ENCODE data around the gene ZNF124.

ZNF124 gene

DNA sequence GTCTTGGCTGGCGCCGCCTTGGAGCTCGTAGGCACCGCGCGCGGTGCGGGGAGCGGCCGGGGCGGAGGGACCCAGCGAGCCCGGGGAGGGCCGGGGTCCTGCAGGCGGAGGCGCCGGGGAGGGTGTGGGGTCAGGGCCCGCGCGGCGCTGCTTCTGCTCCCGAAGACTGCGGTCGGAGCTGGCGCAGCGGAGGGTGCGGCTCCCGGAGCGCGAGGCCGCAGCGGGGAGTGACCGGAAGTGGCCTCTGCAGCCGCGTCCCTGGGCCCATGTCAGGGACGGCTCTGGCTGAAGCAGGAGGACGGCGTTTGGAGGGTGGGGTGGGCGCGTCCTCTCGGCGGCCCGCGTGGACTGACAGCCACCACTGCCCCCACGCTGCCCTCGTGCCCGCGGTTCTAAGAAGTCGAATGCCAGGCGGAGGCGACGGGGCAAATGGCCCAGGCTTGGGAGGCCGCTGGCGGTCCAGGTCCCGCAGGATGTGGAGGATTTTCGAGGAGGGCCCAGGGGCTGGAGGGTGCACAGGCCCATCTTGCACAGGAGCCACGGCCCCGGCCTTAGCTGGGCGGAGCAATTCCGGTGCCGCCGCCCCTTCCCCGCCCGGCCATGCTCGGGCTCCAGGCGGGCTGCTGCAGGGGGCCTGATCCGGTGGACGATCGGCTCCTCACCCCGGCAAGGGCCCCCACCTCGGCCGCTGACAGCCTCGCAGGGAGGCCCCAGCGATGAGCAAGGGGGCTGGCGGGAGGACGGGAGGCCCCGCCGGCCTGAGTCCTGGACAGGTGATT, 59.9 kb downstream of the ZNF124 start:
- DNase-seq: no peak

DNA sequence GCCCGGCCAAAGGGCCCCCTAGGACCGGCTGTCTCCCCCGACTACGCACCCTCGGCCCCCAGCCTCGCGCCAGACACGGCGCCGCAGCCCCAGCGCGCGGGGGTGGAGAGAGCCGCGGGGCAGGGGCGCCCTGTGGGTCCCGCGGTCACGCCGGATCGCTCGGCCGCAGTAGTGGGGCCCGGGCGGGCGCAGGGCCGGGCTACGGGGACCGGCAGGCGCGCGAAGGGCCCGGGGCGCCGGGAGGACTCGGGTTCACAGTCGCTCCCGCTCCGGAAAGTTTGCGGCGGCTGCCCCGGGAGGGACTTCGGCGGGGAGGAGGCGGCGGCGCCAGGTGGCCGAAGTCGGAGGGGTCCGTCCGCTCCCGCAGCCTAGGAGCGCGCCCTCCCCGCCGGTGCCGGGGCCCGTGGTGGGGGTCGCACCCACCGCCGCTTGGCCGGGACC, 60.5 kb downstream of the ZNF124 start:
- DNase-seq: no peak

DNA sequence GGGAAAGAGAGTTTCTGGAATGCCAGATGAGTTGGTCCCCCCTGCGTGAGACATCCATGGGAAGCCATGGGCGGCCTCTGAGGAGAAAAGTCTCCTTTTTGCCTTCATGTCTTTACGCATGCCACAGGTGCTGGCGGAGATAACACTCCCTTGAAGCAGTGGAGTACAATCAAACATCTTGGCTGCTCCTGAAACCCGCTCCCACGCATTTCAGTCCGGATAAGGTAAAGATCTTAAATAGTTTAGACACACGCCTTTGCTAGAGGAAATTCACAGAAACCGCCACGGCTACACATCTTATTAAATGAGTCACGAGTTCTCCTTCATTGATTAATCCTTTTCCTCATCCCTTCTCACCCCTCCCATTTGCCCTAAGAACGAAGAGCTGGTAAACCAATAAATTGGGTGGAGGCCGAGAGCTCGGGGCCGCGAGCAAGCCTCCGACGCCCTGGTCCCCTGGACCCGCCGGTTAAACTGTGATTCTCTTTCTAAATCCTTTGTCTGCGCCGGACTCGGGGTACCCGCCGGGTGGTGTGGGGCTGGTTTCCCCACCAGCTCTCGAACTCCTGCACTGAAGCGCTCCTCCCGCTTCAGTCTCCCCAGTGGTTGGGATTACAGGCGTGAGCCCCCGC, 61.1 kb downstream of the ZNF124 start:
- DNase-seq: no peak

GRCh38 chr1:247107694-247108093, 64.1 kb downstream of the ZNF124 start:
- no peak for DNase-seq

GRCh38 chr1:247105966-247106365, 65.9 kb downstream of the ZNF124 start:
- no peak for DNase-seq

All from DMS79 (cell line).